ENCODE results near the gene TRMT2A.

The TRMT2A gene

DNA sequence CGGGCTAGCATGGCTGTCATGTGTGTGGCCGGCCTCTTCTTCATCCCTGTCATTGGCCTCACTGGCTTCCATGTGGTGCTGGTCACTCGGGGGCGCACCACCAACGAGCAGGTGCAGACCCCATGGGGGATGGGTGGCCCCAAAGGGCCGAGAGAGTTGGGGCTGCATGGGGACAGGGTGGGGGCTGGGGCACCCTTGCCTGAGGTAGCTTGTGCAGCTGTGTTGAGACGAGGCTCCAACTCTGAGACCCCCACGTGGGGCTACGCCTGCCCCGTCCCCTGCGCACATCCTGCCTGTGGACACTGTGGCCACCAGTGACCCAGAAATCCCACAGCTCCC lies 23.1 kb upstream of the TRMT2A start:
- H3K9ac ChIP-seq (ENCODE audit: low read length), result no peak overlapping the region
- H3K79me2 ChIP-seq (ENCODE audit: insufficient read depth, low read length), result no peaks in the 10 kb centered on the region
- H3K4me1 ChIP-seq (ENCODE audit: insufficient read depth, low read length, severe bottlenecking), result peaks cover 14% of the 10 kb centered on the region
- TF ChIP-seq, protein P1, sequence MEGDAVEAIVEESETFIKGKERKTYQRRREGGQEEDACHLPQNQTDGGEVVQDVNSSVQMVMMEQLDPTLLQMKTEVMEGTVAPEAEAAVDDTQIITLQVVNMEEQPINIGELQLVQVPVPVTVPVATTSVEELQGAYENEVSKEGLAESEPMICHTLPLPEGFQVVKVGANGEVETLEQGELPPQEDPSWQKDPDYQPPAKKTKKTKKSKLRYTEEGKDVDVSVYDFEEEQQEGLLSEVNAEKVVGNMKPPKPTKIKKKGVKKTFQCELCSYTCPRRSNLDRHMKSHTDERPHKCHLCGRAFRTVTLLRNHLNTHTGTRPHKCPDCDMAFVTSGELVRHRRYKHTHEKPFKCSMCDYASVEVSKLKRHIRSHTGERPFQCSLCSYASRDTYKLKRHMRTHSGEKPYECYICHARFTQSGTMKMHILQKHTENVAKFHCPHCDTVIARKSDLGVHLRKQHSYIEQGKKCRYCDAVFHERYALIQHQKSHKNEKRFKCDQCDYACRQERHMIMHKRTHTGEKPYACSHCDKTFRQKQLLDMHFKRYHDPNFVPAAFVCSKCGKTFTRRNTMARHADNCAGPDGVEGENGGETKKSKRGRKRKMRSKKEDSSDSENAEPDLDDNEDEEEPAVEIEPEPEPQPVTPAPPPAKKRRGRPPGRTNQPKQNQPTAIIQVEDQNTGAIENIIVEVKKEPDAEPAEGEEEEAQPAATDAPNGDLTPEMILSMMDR (IDR thresholded peaks at IDR 0.05; ENCODE audit: low read length), result no peak
- TF ChIP-seq EZH2 (IDR thresholded peaks at IDR 0.05; ENCODE audit: borderline replicate concordance, low read length), result no peak
- H3K36me3 ChIP-seq (ENCODE audit: insufficient read depth, low read length), result no peaks in the 10 kb centered on the region
- no peaks in the 10 kb centered on the region for H3F3A ChIP-seq (ENCODE audit: insufficient read depth, low read length)
- H4K20me1 ChIP-seq (ENCODE audit: insufficient read depth, low read length), result no peaks in the 10 kb centered on the region
- H3K27me3 ChIP-seq (ENCODE audit: insufficient read depth, low read length), result no peaks in the 10 kb centered on the region
- no peaks in the 10 kb centered on the region for H3K9me3 ChIP-seq (ENCODE audit: low read length)
- no peak overlapping the region for H2AFZ ChIP-seq (ENCODE audit: low read length)
- H3K4me2 ChIP-seq (ENCODE audit: low read length), result no peak overlapping the region
- H3K4me3 ChIP-seq (ENCODE audit: low read depth, low read length, poor library complexity, severe bottlenecking), result no peak overlapping the region
- no peak overlapping the region for H3K27ac ChIP-seq (ENCODE audit: low read depth, low read length, poor library complexity, severe bottlenecking)
- no peaks in the 10 kb centered on the region for H3K9me2 ChIP-seq (ENCODE audit: low read depth, low read length)

DNA sequence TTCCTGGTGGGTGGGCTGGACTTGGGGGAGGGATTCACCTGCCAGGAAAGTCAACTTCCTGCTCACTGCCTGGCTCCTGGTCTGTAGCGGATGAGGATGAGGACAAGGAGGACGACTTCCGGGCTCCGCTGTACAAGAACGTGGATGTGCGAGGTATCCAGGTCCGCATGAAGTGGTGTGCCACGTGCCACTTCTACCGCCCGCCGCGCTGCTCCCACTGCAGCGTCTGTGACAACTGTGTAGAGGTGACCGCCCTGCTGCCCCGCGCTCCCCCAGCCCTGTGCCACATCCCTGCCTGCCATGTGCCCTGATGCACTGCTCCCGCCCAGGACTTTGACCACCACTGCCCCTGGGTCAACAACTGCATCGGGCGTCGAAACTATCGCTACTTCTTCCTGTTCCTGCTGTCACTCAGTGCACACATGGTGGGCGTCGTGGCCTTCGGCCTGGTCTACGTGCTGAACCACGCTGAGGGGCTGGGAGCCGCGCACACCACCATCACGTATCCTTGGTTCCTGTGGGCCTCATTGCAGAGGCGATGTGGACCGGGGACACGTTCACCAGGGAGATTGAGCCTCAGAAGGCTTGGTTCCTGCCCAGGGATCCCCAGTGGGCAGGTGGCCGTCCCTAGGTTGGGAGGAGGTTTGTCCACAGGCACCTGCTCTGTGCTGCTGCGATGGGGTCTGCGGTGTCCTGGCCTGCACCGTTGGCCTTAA lies 22.5 kb upstream of the TRMT2A start:
- no peak overlapping the region for H3K9ac ChIP-seq (ENCODE audit: low read length)
- no peaks in the 10 kb centered on the region for H3K79me2 ChIP-seq (ENCODE audit: insufficient read depth, low read length)

DNA sequence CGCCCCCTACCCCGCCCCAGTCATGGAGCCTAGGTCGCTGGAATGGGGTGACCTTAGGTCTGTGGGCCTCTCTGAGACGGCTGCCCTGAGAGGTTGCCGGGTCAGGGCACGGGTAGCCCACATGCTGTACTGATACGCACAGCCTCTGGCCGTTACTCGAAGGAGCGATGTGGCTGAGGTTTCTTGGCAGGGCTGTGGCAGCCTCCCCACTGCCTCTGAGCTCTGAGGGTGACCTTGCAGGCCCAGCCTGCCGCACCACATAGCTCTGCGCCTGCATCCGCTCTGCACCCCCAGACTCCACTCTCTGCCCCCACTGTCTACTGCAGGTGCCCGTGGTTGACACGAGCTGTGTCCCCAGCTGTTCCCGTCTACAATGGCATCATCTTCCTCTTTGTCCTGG lies 21.8 kb upstream of the TRMT2A start:
- no peak overlapping the region for H3K27ac ChIP-seq (ENCODE audit: low read depth, low read length, poor library complexity, severe bottlenecking)
- no peaks in the 10 kb centered on the region for H3K9me3 ChIP-seq (ENCODE audit: low read length)
- no peaks in the 10 kb centered on the region for H3K9me2 ChIP-seq (ENCODE audit: low read depth, low read length)
- no peak overlapping the region for H2AFZ ChIP-seq (ENCODE audit: low read length)
- no peaks in the 10 kb centered on the region for H3F3A ChIP-seq (ENCODE audit: insufficient read depth, low read length)
- H3K4me2 ChIP-seq (ENCODE audit: low read length), result no peak overlapping the region
- TF ChIP-seq, protein P1 (IDR thresholded peaks at IDR 0.05; ENCODE audit: low read length), result no peak
- no peak for TF ChIP-seq EZH2 (IDR thresholded peaks at IDR 0.05; ENCODE audit: borderline replicate concordance, low read length)
- no peaks in the 10 kb centered on the region for H3K36me3 ChIP-seq (ENCODE audit: insufficient read depth, low read length)
- H3K79me2 ChIP-seq (ENCODE audit: insufficient read depth, low read length), result no peaks in the 10 kb centered on the region
- no peaks in the 10 kb centered on the region for H3K27me3 ChIP-seq (ENCODE audit: insufficient read depth, low read length)
- peaks cover 18% of the 10 kb centered on the region for H3K4me1 ChIP-seq (ENCODE audit: insufficient read depth, low read length, severe bottlenecking)
- H3K4me3 ChIP-seq (ENCODE audit: low read depth, low read length, poor library complexity, severe bottlenecking), result no peak overlapping the region
- no peak overlapping the region for H3K9ac ChIP-seq (ENCODE audit: low read length)
- no peaks in the 10 kb centered on the region for H4K20me1 ChIP-seq (ENCODE audit: insufficient read depth, low read length)

More for the DNA sequence above, 22.5 kb upstream of the TRMT2A start:
- H3F3A ChIP-seq (ENCODE audit: insufficient read depth, low read length), result no peaks in the 10 kb centered on the region
- no peak overlapping the region for H2AFZ ChIP-seq (ENCODE audit: low read length)
- no peaks in the 10 kb centered on the region for H3K36me3 ChIP-seq (ENCODE audit: insufficient read depth, low read length)
- H3K4me3 ChIP-seq (ENCODE audit: low read depth, low read length, poor library complexity, severe bottlenecking), result no peak overlapping the region
- H3K9me2 ChIP-seq (ENCODE audit: low read depth, low read length), result no peaks in the 10 kb centered on the region
- no peak overlapping the region for H3K4me2 ChIP-seq (ENCODE audit: low read length)
- peaks cover 18% of the 10 kb centered on the region for H3K4me1 ChIP-seq (ENCODE audit: insufficient read depth, low read length, severe bottlenecking)
- no peak overlapping the region for H3K27ac ChIP-seq (ENCODE audit: low read depth, low read length, poor library complexity, severe bottlenecking)
- no peaks in the 10 kb centered on the region for H4K20me1 ChIP-seq (ENCODE audit: insufficient read depth, low read length)
- H3K27me3 ChIP-seq (ENCODE audit: insufficient read depth, low read length), result no peaks in the 10 kb centered on the region
- TF ChIP-seq, protein P1 (IDR thresholded peaks at IDR 0.05; ENCODE audit: low read length), result no peak
- TF ChIP-seq EZH2 (IDR thresholded peaks at IDR 0.05; ENCODE audit: borderline replicate concordance, low read length), result no peak
- H3K9me3 ChIP-seq (ENCODE audit: low read length), result no peaks in the 10 kb centered on the region

Data from OCI-LY1 (cell line).